DMS79 treated with DMSO at 0.1 percent for 48 hours (cell line): ENCODE measurements around the gene TMEM115.

Experiments
- DNase-seq: peaks from one replicate; lab custom pipeline; 2025; lab: John Stamatoyannopoulos, UW

The TMEM115 gene

DNA sequence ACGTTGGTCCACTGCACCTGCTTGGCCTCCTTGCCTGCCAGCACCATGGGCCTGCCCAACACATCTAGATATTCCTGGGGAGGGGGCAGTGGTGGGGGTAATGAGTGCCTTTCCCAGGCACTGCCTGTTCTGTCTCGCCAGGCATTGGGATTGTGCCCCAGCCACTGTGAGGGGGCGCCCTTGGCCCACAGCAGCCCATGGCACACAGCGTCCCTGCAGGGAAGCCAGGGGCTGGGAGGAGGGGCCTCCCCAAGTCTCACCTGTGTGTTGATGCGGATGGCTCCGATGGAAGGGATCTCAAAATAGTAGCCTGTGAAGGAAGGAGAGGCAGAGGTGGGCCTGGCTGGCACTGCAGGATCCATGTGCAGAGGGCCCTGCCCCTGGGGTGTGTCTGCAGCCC, 18.7 kb upstream of the TMEM115 start:
- no peak for DNase-seq

- no peak for DNase-seq
Observed at GRCh38 chr3:50375258-50375931, 16.1 kb upstream of the TMEM115 start.

DNA sequence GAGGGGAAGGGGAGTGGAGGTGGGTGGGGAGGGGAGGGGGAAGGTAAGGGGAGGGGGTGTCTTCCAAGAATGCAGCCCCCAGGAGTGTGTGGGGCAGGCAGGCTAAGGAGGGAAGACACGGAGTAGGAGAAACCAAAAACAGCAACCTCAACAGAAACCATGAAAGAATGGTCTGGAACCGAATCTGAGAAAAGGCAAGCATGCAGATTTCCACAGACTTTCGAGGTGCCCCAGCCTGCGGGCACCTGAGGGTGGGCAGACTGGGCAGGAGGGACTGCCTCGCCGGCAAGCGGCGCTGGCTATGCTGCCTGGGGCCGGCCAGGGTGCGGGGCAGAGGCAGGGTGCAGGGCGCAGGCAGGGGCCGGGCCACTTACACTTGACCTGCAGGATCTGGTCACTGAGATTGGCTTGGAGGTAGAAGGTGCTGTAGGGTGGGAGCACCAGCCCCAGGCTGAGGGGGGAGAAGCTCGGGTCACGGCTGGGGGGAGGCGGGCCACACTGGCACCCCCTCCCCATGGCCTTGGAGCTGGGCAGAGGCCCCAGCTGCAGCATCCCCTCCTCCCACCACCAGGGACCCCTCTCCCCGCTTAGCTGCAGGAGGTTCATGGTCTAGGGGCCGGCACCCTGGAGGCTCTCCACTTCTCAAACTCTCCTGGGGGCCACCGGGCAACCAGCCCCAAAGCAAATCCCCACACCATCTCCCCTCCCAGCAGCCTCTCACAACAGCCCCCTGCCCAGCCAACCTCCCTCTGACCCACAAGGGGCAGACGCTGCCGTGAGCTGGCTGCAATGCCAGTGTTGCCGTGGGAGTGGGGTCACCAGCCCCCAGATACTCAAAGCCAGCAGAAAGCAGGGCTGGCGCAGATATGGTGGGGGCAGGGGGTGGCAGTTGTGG, 15.3 kb upstream of the TMEM115 start:
- no peak for DNase-seq

DNA sequence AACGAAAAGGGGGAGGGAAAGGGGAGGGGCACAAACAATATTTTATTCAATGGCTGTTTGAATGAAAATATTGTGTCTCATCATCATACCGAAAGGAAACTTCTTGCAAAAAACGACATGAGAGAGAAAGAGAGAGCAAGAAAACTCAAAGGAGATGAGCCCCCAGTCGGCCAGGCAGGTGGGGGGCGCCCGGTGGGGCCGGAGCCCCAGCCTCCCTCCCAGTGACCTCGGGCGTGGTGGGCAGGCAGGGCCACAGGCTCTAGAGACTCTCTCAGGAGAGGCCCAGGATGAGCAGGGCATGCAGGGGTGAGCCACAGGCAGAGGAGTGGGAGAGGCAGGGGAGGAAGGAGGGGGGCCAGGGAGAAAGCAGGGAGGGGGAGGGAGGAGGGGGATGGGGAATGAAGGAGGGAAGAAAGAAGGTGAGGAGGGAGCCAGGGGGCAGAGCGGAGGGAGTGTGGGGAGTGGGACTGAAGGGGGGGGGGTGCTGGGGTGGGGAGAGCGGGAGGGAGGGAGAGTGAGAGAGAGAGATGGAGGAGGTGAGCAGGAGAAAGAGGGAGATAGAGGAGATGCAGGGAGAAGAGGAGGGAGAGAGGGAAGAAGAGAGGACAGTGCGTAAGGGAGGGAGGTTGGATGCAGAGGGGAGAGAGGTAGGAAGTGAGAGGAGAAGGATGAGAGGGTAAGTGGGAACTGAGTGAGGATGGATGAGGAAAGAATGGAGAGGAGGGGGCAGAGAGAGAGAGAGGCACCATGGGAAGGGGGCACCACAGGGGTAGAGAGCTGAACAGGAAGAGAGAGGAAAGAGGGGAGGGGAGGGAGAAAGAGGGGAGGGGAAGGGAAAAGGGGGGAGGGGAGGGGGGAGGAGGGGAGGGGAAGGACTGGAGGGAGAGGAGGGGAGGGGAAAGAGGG, 14.1 kb upstream of the TMEM115 start:
- no peak for DNase-seq

DNA sequence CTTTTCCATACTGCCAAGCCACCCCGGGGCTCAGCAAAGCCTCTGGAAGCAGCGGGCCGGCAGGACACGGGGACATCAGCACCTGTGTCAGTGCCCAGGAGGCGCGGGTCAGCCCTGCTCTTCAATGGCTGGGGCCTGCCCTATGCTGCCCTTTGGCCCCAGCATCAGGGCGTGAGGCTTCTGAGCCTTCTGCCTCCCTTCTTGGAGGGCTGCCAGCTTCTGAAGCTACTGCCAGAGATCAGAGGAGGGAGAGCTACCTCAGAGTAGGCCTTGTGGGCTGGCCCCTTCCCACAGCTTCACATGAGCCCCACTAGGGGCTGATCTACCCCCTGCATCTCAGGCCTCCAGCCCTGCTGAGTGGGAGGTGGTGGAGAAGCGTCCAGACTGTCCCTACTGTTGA, 13.0 kb upstream of the TMEM115 start:
- peak; percentile 3 for DNase-seq

DNA sequence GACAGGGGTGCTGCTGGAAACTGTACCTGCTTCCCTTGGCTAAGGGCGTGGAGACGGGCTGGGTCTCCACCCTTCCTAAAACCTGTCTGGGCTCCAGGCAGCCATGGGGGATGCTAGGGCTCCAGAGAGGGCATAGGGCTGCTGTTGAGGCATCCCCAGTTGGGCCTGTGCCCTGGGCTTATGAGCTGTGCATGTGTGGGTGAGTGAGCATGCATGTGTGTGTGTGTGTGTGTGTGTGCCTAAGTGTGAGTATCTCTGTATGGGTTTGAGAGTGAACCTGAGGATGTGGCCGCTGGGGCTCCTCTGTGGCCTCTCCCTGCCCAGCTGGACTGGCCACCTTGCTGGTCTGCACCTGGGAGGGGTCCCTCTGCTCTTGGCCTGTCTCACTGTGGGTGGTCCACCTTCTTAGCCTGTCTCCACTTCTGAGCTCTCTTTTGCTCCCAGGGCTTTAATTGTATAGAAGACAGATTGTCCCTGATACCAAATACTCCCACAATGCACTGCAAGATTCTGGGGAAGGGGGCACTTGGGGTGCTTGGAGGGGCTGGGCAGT, 11.9 kb upstream of the TMEM115 start:
- DNase-seq = no peak

DNA sequence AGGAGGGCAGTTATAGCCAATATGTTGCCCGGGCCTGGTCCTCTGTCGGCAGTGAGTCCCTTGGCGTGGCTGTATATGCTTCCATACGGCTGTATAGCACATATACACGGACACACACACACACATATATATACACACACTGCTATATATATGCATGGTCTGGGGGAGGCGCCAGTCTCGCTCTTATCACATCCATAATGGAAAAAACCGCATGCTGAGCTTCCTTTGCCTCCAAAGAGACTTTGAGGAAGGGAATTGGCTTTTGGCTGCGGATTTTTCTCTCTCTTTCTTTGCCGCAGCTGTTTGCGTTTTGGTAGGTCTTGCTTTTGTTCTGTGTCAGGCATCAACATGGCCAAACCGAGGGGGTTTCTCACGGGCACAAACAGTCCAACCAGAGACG, 11.3 kb upstream of the TMEM115 start:
- no peak for DNase-seq

GRCh38 chr3:50369012-50369670, 9.8 kb upstream of the TMEM115 start:
- DNase-seq = no peak

DNA sequence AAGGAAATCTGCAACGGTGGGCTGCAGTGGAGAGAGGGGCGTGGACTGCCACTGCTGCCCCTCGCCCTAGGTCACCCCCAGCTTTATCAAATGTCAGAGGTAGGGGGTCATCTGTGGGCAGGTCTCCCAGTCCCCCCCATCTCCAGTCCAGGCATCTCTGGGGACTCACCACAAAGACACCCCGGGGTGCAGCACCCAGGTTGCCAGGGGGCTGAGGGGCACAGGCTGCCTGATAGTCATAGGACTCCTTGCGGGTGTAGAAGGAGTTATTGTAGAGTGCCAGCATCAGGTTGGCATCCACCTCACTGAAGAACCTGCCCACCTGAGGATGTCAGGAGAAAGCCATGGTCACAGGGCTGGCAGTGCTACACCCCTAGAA, 6.5 kb upstream of the TMEM115 start:
- DNase-seq = no peak

DNA sequence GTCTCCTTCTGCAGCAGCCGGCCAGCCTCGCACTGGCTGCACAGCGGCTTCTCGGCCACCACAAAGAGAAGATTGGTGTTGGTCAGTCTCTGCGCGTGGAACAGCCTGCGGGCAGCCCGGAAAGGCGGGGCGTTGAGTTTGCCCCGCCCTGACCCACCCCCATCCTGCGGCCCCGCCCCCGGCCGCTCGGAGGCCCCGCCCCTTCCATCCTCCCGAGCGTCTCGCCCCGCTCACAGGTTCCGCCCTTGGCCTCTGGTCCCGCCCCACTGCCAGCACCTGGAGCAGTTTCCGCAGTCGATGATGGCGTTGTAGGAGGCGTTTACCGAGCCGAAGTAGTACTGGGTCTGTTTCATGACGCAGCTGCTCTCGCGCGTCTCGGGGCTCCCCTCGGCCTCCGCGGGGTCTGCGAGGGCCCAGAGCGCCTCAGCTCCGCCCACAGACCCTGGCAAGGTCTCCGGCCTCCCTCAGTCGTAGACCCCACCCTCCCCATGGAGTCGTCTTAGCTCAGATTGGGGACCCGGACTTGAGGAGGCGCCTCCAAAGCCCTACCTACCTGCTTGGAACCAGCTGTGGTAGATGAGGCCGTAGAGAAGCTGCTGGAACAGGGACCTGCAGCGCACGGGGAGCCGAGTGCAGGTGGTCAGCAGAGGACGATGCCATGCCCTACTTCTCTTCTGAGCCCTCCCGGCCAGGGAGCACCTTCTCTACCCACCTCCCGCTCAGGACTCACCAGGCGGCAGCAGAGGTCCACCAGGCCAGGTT, 5.9 kb upstream of the TMEM115 start:
- DNase-seq = no peak

- DNase-seq = no peak
Observed at GRCh38 chr3:50364573-50365079, 5.3 kb upstream of the TMEM115 start.

- DNase-seq = no peak
Observed at GRCh38 chr3:50359760-50360110, 414 bp upstream of the TMEM115 start.

- no peak for DNase-seq
Observed at GRCh38 chr3:50358355-50358910, 888 bp downstream of the TMEM115 start.

DNA sequence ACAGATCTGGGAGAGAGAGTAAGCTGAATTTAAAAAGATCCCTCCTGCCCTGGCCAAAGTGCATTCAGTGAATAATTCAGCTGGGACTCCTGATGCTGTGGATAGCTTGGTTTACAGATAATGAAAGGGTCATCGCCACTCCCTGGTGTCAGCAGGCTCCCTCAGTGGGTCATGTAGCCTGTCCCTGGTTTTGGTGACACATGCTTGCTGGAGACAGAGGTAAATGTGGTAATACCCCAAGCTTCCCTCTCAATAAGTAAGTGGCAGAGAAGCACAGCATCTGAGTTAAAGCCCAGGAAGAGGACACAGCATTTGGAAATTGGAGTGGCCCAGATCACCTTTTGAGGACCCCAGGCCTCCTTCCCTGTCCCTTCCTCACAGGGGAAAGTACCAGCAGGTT, 1.8 kb downstream of the TMEM115 start:
- DNase-seq = no peak

DNA sequence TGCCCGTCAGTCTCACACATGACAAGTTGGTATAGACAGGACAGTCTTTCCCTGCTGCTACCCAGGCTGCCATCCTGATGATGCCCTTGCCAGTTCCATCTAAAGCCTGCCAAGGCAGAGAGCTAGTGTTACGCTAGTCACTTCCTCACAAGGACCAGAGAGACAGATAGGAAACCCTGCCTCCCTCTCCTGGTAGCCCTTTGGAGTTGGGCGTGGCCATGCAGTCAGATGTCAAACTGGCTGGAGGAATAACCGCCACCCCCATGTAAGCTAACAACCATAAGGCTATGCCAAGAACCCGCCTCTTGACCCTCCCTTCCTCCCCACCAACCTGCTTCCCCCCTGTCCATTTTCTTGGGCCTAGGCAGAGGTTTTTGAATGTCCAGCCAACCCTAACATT, 2.8 kb downstream of the TMEM115 start:
- no peak for DNase-seq

- DNase-seq = no peak
Observed at GRCh38 chr3:50355829-50356552, 3.3 kb downstream of the TMEM115 start.

GRCh38 chr3:50354850-50355249, 4.5 kb downstream of the TMEM115 start:
- no peak for DNase-seq

DNA sequence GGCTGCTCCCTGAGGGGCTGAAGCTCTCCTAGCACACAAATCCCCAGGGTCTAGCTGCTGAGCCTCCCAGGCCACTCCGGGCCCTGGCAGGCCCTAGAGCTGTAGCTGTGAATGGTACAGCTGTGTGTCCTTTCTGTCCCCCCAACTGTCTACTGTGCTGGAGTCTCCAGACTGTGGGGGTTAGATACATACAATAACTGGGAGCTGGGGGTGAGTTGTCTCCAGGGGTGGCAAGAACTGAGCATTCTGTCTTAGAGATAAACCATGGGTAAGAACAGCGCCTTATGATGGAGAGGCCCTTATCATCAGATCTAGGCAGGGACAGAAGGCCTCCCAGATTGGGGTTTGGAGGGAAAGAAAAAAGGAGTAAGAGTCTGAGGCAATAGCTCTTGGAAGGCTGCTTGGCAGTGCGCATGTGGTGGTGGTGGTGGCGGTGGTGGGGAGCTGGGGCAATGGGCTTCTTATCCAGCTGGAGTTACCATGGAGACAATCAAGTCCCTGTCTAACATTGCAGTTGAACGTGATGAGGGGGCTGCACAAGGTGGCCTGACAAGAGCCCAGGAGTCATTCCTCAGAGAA, 5.0 kb downstream of the TMEM115 start:
- DNase-seq = no peak

GRCh38 chr3:50353245-50354004, 5.9 kb downstream of the TMEM115 start:
- no peak for DNase-seq
